ENCODE measurements around the gene MYO16. TPM values are rescaled to one million over a fixed set of nuclear protein-coding genes. Genes with fewer than 3 reads are reported as not detected.
A peak's percentile ranks its signal among the peaks of the same experiment; 100 is the strongest.
"Not testable (repeated sequence)": the region's sequence is repeated elsewhere in the genome, so short reads cannot be mapped to it uniquely, and the experiment has no call there.

The MYO16 gene
- total RNA-seq, 4 donors from 2014 or later = 0.54 to 3.8 (median 1.5) TPM

- Histone ChIP-seq H3K27me3 (no peaks in the 10 kb centered on the region), H3K4me3 (no peak overlapping the region), H3K4me1 (no peaks in the 10 kb centered on the region), H3K36me3 (no peaks in the 10 kb centered on the region), H3K9me3 (no peaks in the 10 kb centered on the region), H3K27ac (no peak overlapping the region)
- no peak for TF ChIP-seq EP300 (IDR thresholded peaks at IDR 0.05)
- no peak for TF ChIP-seq POLR2A (IDR thresholded peaks at IDR 0.05)
- TF ChIP-seq CTCF (IDR thresholded peaks at IDR 0.05) = no peak
- no peak for ATAC-seq
- WGBS, 2 donors (ENCODE audit: low coverage in 1 of 2) = 26 to 29% methylated on average over 1 of the region's 1 CpG
These were observed 274.2 kb downstream of the MYO16 start for GRCh38 chr13:108903613-108904012.

- Histone ChIP-seq H3K27ac (no peak overlapping the region), H3K36me3 (no peaks in the 10 kb centered on the region), H3K4me1 (peaks cover 13 to 27% (median 20%) of the 10 kb centered on the region in 3 donors), H3K9me3 (no peaks in the 10 kb centered on the region), H3K4me3 (no peak overlapping the region), H3K27me3 (no peaks in the 10 kb centered on the region)
- no peak for TF ChIP-seq POLR2A (IDR thresholded peaks at IDR 0.05)
- TF ChIP-seq EP300 (IDR thresholded peaks at IDR 0.05) = no peak
- no peak for TF ChIP-seq POLR2AphosphoS5 (IDR thresholded peaks at IDR 0.05)
- no peak for TF ChIP-seq CTCF (IDR thresholded peaks at IDR 0.05)
- WGBS, 2 donors (ENCODE audit: low coverage in 1 of 2) = 91 to 100% methylated on average over 2 of the region's 2 CpGs
- no peak for ATAC-seq
These were observed 282.4 kb downstream of the MYO16 start for GRCh38 chr13:108911807-108912206.

GRCh38 chr13:108913731-108914130 is 284.3 kb downstream of the MYO16 start:
- H3K4me1 ChIP-seq = peaks cover 13 to 43% (median 20%) of the 10 kb centered on the region in 3 donors
- not testable (repeated sequence) for H3K27ac ChIP-seq, H3K27me3 ChIP-seq, H3K4me3 ChIP-seq, ATAC-seq, H3K9me3 ChIP-seq, H3K36me3 ChIP-seq
- 76 to 80% methylated on average over 4 of the region's 4 CpGs for WGBS, 2 donors (ENCODE audit: low coverage in 1 of 2)

GRCh38 chr13:108915095-108915633 is 285.8 kb downstream of the MYO16 start:
- Histone ChIP-seq H3K4me1 (peaks cover 13 to 51% (median 20%) of the 10 kb centered on the region in 3 donors), H3K9me3 (no peaks in the 10 kb centered on the region), H3K27me3 (no peaks in the 10 kb centered on the region), H3K36me3 (no peaks in the 10 kb centered on the region), H3K4me3 (peak overlapping the region; percentile 25 to 35), H3K27ac (peak overlapping the region; percentile 84 to 95 (median 87))
- 7 to 8% methylated on average over 7 of the region's 7 CpGs for WGBS, 2 donors (ENCODE audit: low coverage in 1 of 2)
- peak; percentile 50 for ATAC-seq
- no peak for TF ChIP-seq POLR2AphosphoS5 (IDR thresholded peaks at IDR 0.05)
- TF ChIP-seq CTCF (IDR thresholded peaks at IDR 0.05) = peak; percentile 41 to 75 (median 62)
- TF ChIP-seq EP300 (IDR thresholded peaks at IDR 0.05) = no peak
- TF ChIP-seq POLR2A (IDR thresholded peaks at IDR 0.05) = no peak

- Histone ChIP-seq H3K9me3 (no peaks in the 10 kb centered on the region), H3K27ac (peak overlapping the region; percentile 84 to 95 (median 87)), H3K4me1 (peaks cover 13 to 51% (median 20%) of the 10 kb centered on the region in 3 donors), H3K27me3 (no peaks in the 10 kb centered on the region), H3K36me3 (no peaks in the 10 kb centered on the region), H3K4me3 (peak overlapping the region; percentile 25 to 35)
- ATAC-seq = peak; percentile 93
- TF ChIP-seq POLR2AphosphoS5 (IDR thresholded peaks at IDR 0.05) (peak; percentile 96), POLR2A (IDR thresholded peaks at IDR 0.05) (no peak), EP300 (IDR thresholded peaks at IDR 0.05) (no peak)
- WGBS, 2 donors (ENCODE audit: low coverage in 1 of 2) = 17 to 18% methylated on average over 7 to 8 of the region's 9 CpGs
These were observed 286.5 kb downstream of the MYO16 start for GRCh38 chr13:108915634-108916512.

Data from gastroesophageal sphincter (tissue), 4 donors.